Measurements from ENCODE around the gene DCUN1D1.
A peak's percentile ranks its signal among the peaks of the same experiment; 100 is the strongest.

The DCUN1D1 gene

DNA sequence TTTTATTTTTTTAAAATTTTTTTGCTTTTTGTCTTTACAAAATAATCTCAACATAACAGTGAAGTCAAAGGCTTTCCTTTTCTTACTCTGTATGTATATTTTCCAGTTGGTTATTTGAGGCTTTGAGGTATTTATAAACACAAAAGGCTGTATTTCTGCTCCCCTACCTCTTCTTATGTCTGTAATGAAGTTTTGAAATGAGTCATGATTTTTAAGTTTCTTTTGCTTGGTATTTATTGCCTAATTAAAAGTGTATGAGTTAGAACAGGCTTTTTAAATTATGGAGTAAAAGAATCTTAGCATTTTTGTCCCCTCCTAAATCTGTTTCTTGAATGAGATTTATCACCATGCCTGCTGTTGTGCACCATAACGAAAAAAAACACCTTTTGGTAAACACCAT lies 66.0 kb downstream of the DCUN1D1 start:
- DNase-seq (ENCODE audit: low spot score) = no peak
- in situ Hi-C loops (cut with MboI; ENCODE audit: low sequenced_read_pairs, unreplicated experiment) = no loop called here
- TF ChIP-seq, protein P1, sequence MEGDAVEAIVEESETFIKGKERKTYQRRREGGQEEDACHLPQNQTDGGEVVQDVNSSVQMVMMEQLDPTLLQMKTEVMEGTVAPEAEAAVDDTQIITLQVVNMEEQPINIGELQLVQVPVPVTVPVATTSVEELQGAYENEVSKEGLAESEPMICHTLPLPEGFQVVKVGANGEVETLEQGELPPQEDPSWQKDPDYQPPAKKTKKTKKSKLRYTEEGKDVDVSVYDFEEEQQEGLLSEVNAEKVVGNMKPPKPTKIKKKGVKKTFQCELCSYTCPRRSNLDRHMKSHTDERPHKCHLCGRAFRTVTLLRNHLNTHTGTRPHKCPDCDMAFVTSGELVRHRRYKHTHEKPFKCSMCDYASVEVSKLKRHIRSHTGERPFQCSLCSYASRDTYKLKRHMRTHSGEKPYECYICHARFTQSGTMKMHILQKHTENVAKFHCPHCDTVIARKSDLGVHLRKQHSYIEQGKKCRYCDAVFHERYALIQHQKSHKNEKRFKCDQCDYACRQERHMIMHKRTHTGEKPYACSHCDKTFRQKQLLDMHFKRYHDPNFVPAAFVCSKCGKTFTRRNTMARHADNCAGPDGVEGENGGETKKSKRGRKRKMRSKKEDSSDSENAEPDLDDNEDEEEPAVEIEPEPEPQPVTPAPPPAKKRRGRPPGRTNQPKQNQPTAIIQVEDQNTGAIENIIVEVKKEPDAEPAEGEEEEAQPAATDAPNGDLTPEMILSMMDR (IDR thresholded peaks at IDR 0.05; ENCODE audit: borderline replicate concordance, control extremely low read depth, extremely low read depth, insufficient read depth, missing control alignments) = no peak

- peak; percentile 33 for DNase-seq (ENCODE audit: low spot score)
- in situ Hi-C loops (cut with MboI; ENCODE audit: low sequenced_read_pairs, unreplicated experiment) = no loop called here
- TF ChIP-seq, protein P1 (IDR thresholded peaks at IDR 0.05; ENCODE audit: borderline replicate concordance, control extremely low read depth, extremely low read depth, insufficient read depth, missing control alignments) = no peak
These were observed 66.4 kb downstream of the DCUN1D1 start for GRCh38 chr3:182913889-182914288.

GRCh38 chr3:182912474-182912873 lies 67.9 kb downstream of the DCUN1D1 start:
- in situ Hi-C loops (cut with MboI; ENCODE audit: low sequenced_read_pairs, unreplicated experiment) = no loop called here
- no peak for DNase-seq (ENCODE audit: low spot score)
- TF ChIP-seq, protein P1 (IDR thresholded peaks at IDR 0.05; ENCODE audit: borderline replicate concordance, control extremely low read depth, extremely low read depth, insufficient read depth, missing control alignments) = no peak

DNA sequence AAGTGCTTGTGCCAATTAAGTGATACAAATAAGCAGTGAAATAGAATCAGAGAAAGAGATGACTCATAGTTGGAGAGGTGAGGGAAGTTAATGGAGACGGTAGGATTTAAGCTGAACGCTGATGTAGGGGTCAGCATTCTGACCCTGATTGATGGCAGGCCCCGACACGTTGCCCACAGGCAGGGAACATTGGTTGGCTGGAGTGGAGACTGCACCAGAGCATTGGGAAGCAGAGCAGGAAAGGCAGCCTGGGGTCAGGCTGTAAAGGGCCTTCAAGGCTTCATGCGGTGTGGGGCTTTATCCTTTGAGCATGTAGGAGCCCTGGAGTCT lies 68.6 kb downstream of the DCUN1D1 start:
- TF ChIP-seq, protein P1 (IDR thresholded peaks at IDR 0.05; ENCODE audit: borderline replicate concordance, control extremely low read depth, extremely low read depth, insufficient read depth, missing control alignments) = no peak
- no peak for DNase-seq (ENCODE audit: low spot score)
- in situ Hi-C loops (cut with MboI; ENCODE audit: low sequenced_read_pairs, unreplicated experiment) = no loop called here

DNA sequence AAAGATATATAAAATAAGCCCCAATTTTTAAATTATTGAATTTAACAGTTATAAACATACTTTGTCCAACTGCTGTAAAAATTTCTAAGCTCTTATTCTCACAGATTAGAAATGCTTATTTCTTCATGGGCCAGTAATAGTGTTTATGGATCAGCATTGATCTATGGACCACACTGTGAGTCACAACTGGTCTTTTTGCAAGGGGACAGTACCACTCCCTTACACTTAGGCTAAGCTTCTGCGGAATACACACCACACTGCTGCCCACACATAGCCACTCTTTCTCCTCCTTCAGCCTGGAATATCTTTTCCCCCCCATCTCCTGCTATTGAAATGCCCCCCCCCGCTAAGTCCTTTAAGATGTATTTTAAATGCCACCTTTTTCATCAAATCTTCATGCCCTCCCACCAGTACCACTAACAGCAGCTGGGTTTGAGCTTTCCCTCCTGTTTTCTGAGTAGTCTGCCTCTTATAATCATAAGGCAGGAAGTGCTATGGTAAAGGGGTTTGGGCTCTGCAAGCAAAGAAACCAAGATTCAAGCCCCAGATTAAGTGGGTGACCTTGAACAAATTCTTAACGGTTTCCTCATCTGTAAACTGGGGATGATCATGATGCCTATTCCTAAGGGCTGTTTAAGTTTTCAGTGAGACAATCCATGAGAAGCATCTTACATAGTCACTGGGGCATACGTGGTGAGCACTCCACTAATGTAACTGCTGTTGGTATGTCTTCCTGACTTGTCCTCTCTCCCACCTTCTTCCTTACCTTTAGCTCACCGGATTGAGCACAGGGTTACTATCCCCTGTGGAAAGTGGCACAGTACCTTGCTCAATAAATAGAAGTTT lies 69.2 kb downstream of the DCUN1D1 start:
- in situ Hi-C loops (cut with MboI; ENCODE audit: low sequenced_read_pairs, unreplicated experiment) = no loop called here
- TF ChIP-seq, protein P1 (IDR thresholded peaks at IDR 0.05; ENCODE audit: borderline replicate concordance, control extremely low read depth, extremely low read depth, insufficient read depth, missing control alignments) = no peak
- DNase-seq (ENCODE audit: low spot score) = no peak

DNA sequence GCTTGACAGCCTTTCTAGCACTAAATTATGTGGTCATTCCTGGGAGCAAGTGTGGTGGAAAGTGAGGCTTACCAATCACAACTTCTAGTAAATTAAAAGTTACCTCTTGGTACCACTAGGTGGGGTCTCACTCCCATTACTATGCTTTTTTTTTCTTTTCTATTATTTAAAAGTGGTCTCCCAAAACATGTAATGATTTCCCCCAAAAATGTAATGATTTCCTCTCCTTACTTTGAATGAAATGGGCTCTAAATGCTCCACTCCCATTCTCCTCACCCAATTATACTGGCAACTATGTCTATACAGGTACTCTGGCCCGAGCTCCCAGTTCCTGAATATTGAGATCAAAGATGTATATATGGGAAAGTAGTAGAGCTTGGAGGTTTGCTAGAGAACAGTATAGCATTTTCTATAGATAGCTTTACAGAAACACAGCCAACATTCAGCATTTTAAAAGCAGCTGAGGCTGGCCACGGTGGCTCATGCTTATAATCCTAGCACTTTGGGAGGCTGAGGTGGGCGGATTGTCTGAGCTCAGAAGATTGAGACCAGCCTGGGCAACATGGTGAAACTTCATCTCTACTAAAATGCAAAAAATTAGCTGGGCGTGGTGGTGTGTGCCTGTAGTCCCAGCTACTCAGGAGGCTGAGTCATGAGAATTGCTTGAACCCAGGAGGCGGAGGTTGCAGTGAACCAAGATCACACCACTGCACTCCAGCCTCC lies 70.9 kb downstream of the DCUN1D1 start:
- TF ChIP-seq, protein P1 (IDR thresholded peaks at IDR 0.05; ENCODE audit: borderline replicate concordance, control extremely low read depth, extremely low read depth, insufficient read depth, missing control alignments) = no peak
- DNase-seq (ENCODE audit: low spot score) = peak; percentile 26
- in situ Hi-C loops (cut with MboI; ENCODE audit: low sequenced_read_pairs, unreplicated experiment) = no loop called here

Measured in GM13976 (cell line).